Measurements from ENCODE around the gene OR10K1.

GRCh38 chr1:158494796-158495195 lies 33.2 kb downstream of the OR10K1 start:
- TF ChIP-seq CTCF (IDR thresholded peaks at IDR 0.05) (no peak), POLR2A (IDR thresholded peaks at IDR 0.05) (no peak), POLR2AphosphoS5 (IDR thresholded peaks at IDR 0.05) (no peak)

All from transverse colon (tissue), 4 donors.